Common myeloid progenitor, CD34-positive (primary cell): ENCODE data around the gene FAM204A.

ENCODE experiments used
- CTCF ChIA-PET: fragments of 350-600 bp; sonication (Branson Sonifier 250); formaldehyde crosslinking; loops from one replicate; lab custom pipeline; 2021; ENCODE audit warnings: antibody characterized with exemption; lab: Charles Lee
- POLR2A ChIA-PET: fragments of 350-600 bp; sonication (Branson Sonifier 250); formaldehyde crosslinking; loops from one replicate; lab custom pipeline; 2021; ENCODE audit warnings: antibody characterized with exemption; lab: Charles Lee
- DNase-seq, 3 donors: peaks; one replicate each; pipeline versions ENCODE4 v3.0.0 to v3.0.0-alpha.2; 2013
- H3K27ac ChIP-seq, 2 experiments: 1 replicate in 1 of 2; 2 replicates in 1 of 2; pipeline ENCODE4 v1.7.0; 2013; ENCODE audit warnings: inconsistent platforms in 2 of 2, low read length in 2 of 2, mild to moderate bottlenecking in 2 of 2, low read depth in 1 of 2, moderate library complexity in 1 of 2; ENCODE audit not compliant: severe bottlenecking in 2 of 2, insufficient read depth in 1 of 2, poor library complexity in 1 of 2
- H3K27me3 ChIP-seq, 5 experiments: replicated peaks in 2 of 5; 1 replicate in 3 of 5; 2 replicates in 2 of 5; pipeline versions ENCODE4 v1.6.1 to v1.7.0; 2013; ENCODE audit warnings: low read length in 4 of 5, mild to moderate bottlenecking in 2 of 5, moderate library complexity in 2 of 5, inconsistent platforms in 1 of 5; ENCODE audit not compliant: insufficient read depth in 5 of 5, control insufficient read depth in 4 of 5
- H3K36me3 ChIP-seq, 4 experiments: 1 replicate in 2 of 4; 2 replicates in 2 of 4; pipeline versions ENCODE4 v1.6.1 to v1.7.0; 2013; ENCODE audit warnings: low read length in 3 of 4, control low read depth in 1 of 4, mild to moderate bottlenecking in 1 of 4; ENCODE audit not compliant: control insufficient read depth in 4 of 4, insufficient read depth in 4 of 4
- H3K4me1 ChIP-seq, 4 experiments: 1 replicate in 3 of 4; 2 replicates in 1 of 4; pipeline versions ENCODE4 v1.6.1 to v1.7.1; 2013; ENCODE audit warnings: low read length in 3 of 4, mild to moderate bottlenecking in 3 of 4, control low read depth in 1 of 4, inconsistent platforms in 1 of 4, moderate library complexity in 1 of 4; ENCODE audit not compliant: control insufficient read depth in 4 of 4, insufficient read depth in 4 of 4; ENCODE audit errors: control extremely low read depth in 1 of 4
- H3K4me3 ChIP-seq, 7 experiments: 1 replicate in 4 of 7; 2 replicates in 3 of 7; pipeline versions ENCODE4 v1.5.1 to v1.7.0; 2013; ENCODE audit warnings: mild to moderate bottlenecking in 7 of 7, low read length in 6 of 7, moderate library complexity in 6 of 7, inconsistent platforms in 2 of 7, low read depth in 2 of 7, control low read depth in 1 of 7; ENCODE audit not compliant: insufficient read depth in 4 of 7, control insufficient read depth in 1 of 7; ENCODE audit errors: extremely low read depth in 1 of 7
- H3K9me3 ChIP-seq, 5 experiments: 1 replicate in 4 of 5; 2 replicates in 1 of 5; pipeline versions ENCODE4 v1.6.1 to v1.7.1; 2013; ENCODE audit warnings: low read length in 4 of 5, mild to moderate bottlenecking in 2 of 5, inconsistent platforms in 1 of 5, low read depth in 1 of 5, moderate library complexity in 1 of 5; ENCODE audit not compliant: control insufficient read depth in 4 of 5, insufficient read depth in 2 of 5; ENCODE audit errors: control extremely low read depth in 1 of 5
- WGBS: methylation state at CpG from one replicate; pipeline ENCODE4 v1.1.5; 2013; ENCODE audit not compliant: insufficient coverage; 5-methylcytosine and 5-hydroxymethylcytosine counted together

The FAM204A gene

GRCh38 chr10:118254654-118255053, 87.5 kb downstream of the FAM204A start:
- WGBS = 81% methylated on average over 4 of the region's 4 CpGs
- Histone ChIP-seq H3K27me3 (peaks cover 21 to 80% (median 28%) of the 10 kb centered on the region in 5 experiments), H3K4me3 (no peak overlapping the region), H3K27ac (no peak overlapping the region), H3K9me3 (no peaks in the 10 kb centered on the region), H3K36me3 (no peaks in the 10 kb centered on the region), H3K4me1 (no peaks in the 10 kb centered on the region)
- POLR2A ChIA-PET = no interaction called here
- CTCF ChIA-PET = no interaction called here
- DNase-seq = no peak

GRCh38 chr10:118253397-118253796, 88.7 kb downstream of the FAM204A start:
- Histone ChIP-seq H3K36me3 (no peaks in the 10 kb centered on the region), H3K9me3 (no peaks in the 10 kb centered on the region), H3K27ac (no peak overlapping the region), H3K4me3 (no peak overlapping the region), H3K27me3 (peaks cover 20 to 82% (median 32%) of the 10 kb centered on the region in 5 experiments), H3K4me1 (no peaks in the 10 kb centered on the region)
- ChIA-PET CTCF (no interaction called here), POLR2A (no interaction called here)
- WGBS = 88% methylated on average over 5 of the region's 7 CpGs
- no peak for DNase-seq

GRCh38 chr10:118251791-118252190, 90.3 kb downstream of the FAM204A start:
- no peak overlapping the region for H3K4me3 ChIP-seq
- ChIA-PET CTCF (no interaction called here), POLR2A (no interaction called here)
- WGBS = 93% methylated on average over 5 of the region's 7 CpGs
- no peaks in the 10 kb centered on the region for H3K36me3 ChIP-seq
- H3K4me1 ChIP-seq = no peaks in the 10 kb centered on the region
- no peaks in the 10 kb centered on the region for H3K9me3 ChIP-seq
- DNase-seq = no peak
- peaks cover 12 to 78% (median 34%) of the 10 kb centered on the region in 5 experiments for H3K27me3 ChIP-seq
- no peak overlapping the region for H3K27ac ChIP-seq

GRCh38 chr10:118249714-118250113, 92.4 kb downstream of the FAM204A start:
- no peaks in the 10 kb centered on the region for H3K4me1 ChIP-seq
- H3K4me3 ChIP-seq = no peak overlapping the region
- ChIA-PET POLR2A (no interaction called here), CTCF (interaction anchor here (1.7 kb wide), 1 partner anchor 10 kb away, joined by 4 read pairs; no protein-coding TSS in a partner anchor)
- peaks cover 17 to 79% (median 35%) of the 10 kb centered on the region in 5 experiments for H3K27me3 ChIP-seq
- H3K27ac ChIP-seq = no peak overlapping the region
- DNase-seq = no peak
- no peaks in the 10 kb centered on the region for H3K9me3 ChIP-seq
- no peaks in the 10 kb centered on the region for H3K36me3 ChIP-seq
